Neutrophil (primary cell): ENCODE data around the gene ZNF358.

Experiments
- H3K27ac ChIP-seq: fragments of 200-600 bp; sonication (generic); 2 replicates; pipeline ENCODE4 v1.5.1; 2016; ENCODE audit warnings: mild to moderate bottlenecking, moderate library complexity
- H3K27me3 ChIP-seq: fragments of 200-600 bp; sonication (generic); 2 replicates; pipeline ENCODE4 v1.6.0; 2016; ENCODE audit warnings: mild to moderate bottlenecking
- H3K36me3 ChIP-seq: fragments of 200-600 bp; sonication (generic); 2 replicates; pipeline ENCODE4 v1.5.1; 2017
- H3K4me1 ChIP-seq, 2 experiments: fragments of 200-600 bp in 1 of 2; sonication (generic) in 1 of 2; 1 replicate in 1 of 2; 2 replicates in 1 of 2; pipeline versions ENCODE4 v1.5.1 to v1.6.1; 2013 to 2016; ENCODE audit warnings: low read depth in 1 of 2, low read length in 1 of 2, mild to moderate bottlenecking in 1 of 2, moderate library complexity in 1 of 2; ENCODE audit not compliant: control insufficient read depth in 1 of 2, insufficient read depth in 1 of 2
- H3K4me3 ChIP-seq, 2 experiments: fragments of 200-600 bp in 1 of 2; sonication (generic) in 1 of 2; 1 replicate in 1 of 2; 2 replicates in 1 of 2; pipeline ENCODE4 v1.5.1; 2013 to 2016; ENCODE audit warnings: low read depth in 1 of 2, low read length in 1 of 2, mild to moderate bottlenecking in 1 of 2, moderate library complexity in 1 of 2
- H3K9me3 ChIP-seq: fragments of 200-600 bp; sonication (generic); 2 replicates; pipeline ENCODE4 v1.5.1; 2016
- CTCF ChIP-seq: fragments of 200-600 bp; sonication (generic); IDR thresholded peaks from 2 replicates; pipeline ENCODE4 v1.5.1; 2016; ENCODE audit warnings: antibody characterized with exemption

ZNF358 gene

GRCh38 chr19:7471696-7472615 lies 43.9 kb upstream of the ZNF358 start:
- Histone ChIP-seq H3K27ac (peak overlapping the region; percentile 59), H3K27me3 (no peaks in the 10 kb centered on the region), H3K36me3 (peaks cover 68% of the 10 kb centered on the region), H3K4me3 (no peak overlapping the region), H3K9me3 (no peaks in the 10 kb centered on the region), H3K4me1 (no peaks in the 10 kb centered on the region)
- no peak for TF ChIP-seq CTCF

- peaks cover 31% of the 10 kb centered on the region for H3K36me3 ChIP-seq
- peak overlapping the region; percentile 48 for H3K27ac ChIP-seq
- no peak overlapping the region for H3K4me3 ChIP-seq
- TF ChIP-seq CTCF: no peak
- H3K4me1 ChIP-seq: no peaks in the 10 kb centered on the region
- no peaks in the 10 kb centered on the region for H3K9me3 ChIP-seq
- no peaks in the 10 kb centered on the region for H3K27me3 ChIP-seq
These were observed 40.2 kb upstream of the ZNF358 start for GRCh38 chr19:7475665-7476064.

GRCh38 chr19:7476241-7476640 lies 39.7 kb upstream of the ZNF358 start:
- Histone ChIP-seq H3K4me3 (no peak overlapping the region), H3K9me3 (no peaks in the 10 kb centered on the region), H3K36me3 (peaks cover 25% of the 10 kb centered on the region), H3K4me1 (no peaks in the 10 kb centered on the region), H3K27me3 (no peaks in the 10 kb centered on the region), H3K27ac (peak overlapping the region; percentile 48)
- no peak for TF ChIP-seq CTCF

GRCh38 chr19:7476777-7477494 lies 39.0 kb upstream of the ZNF358 start:
- no peak for TF ChIP-seq CTCF
- Histone ChIP-seq H3K4me1 (no peaks in the 10 kb centered on the region), H3K27ac (no peak overlapping the region), H3K36me3 (peaks cover 18% of the 10 kb centered on the region), H3K4me3 (no peak overlapping the region), H3K27me3 (no peaks in the 10 kb centered on the region), H3K9me3 (no peaks in the 10 kb centered on the region)

GRCh38 chr19:7477758-7478157 lies 38.1 kb upstream of the ZNF358 start:
- H3K9me3 ChIP-seq: no peaks in the 10 kb centered on the region
- H3K36me3 ChIP-seq: peaks cover 10% of the 10 kb centered on the region
- no peak overlapping the region for H3K27ac ChIP-seq
- TF ChIP-seq CTCF: no peak
- H3K4me1 ChIP-seq: peaks cover 0 to 3% of the 10 kb centered on the region in 2 experiments
- H3K4me3 ChIP-seq: no peak overlapping the region
- H3K27me3 ChIP-seq: peaks cover 4% of the 10 kb centered on the region
